HG03175 (cell line): ENCODE results near the gene ECHDC3.

Experiments used
- ATAC-seq: cut with Tn5 transposase; IDR thresholded peaks from one replicate; pipeline ENCODE4 v1.9.1; 2021; ENCODE audit warnings: mild to moderate bottlenecking, moderate library complexity; ENCODE audit not compliant: unreplicated experiment

Gene ECHDC3

GRCh38 chr10:11808808-11809207 is 66.6 kb downstream of the ECHDC3 start:
- no peak for ATAC-seq

GRCh38 chr10:11810313-11810766 is 68.2 kb downstream of the ECHDC3 start:
- ATAC-seq, result no peak

- no peak for ATAC-seq
Observed at GRCh38 chr10:11810973-11811372, 68.8 kb downstream of the ECHDC3 start.

- ATAC-seq, result no peak
Observed at GRCh38 chr10:11813177-11813576, 71.0 kb downstream of the ECHDC3 start.
